Measurements from ENCODE around the gene MTHFD1. TPM values are rescaled to one million over a fixed set of nuclear protein-coding genes. Genes with fewer than 3 reads are reported as not detected.
"Not testable (repeated sequence)": the region's sequence is repeated elsewhere in the genome, so short reads cannot be mapped to it uniquely, and the experiment has no call there.

The MTHFD1 gene
- total RNA-seq, result 100 to 1,000 TPM; 266 to 269 TPM

- Mint-ChIP-seq H3K4me3 (peak within 1 kb of the TSS; percentile 93), H3K36me3 (peaks cover 45% of the 10 kb centered on the region), H3K27ac (peak within 1 kb of the TSS; percentile 97), H3K9me3 (no peaks in the 10 kb centered on the region), H3K4me1 (peaks cover 31% of the 10 kb centered on the region), H3K27me3 (no peaks in the 10 kb centered on the region)
- DNase-seq, result peak; percentile 97
Observed at GRCh38 chr14:64387782-64388532, at the start of gene MTHFD1. Gene MTHFD1, plus strand, starts transcription at chr14:64388353. Its CDS starts 75 bp downstream, at chr14:64388428.

- Mint-ChIP-seq H3K4me1 (peaks cover 19% of the 10 kb centered on the region), H3K4me3 (peak overlapping the region; percentile 93), H3K36me3 (peaks cover 21% of the 10 kb centered on the region), H3K9me3 (peaks cover 11% of the 10 kb centered on the region), H3K27me3 (no peaks in the 10 kb centered on the region), H3K27ac (peak overlapping the region; percentile 89)
- DNase-seq, result peak; percentile 90
Observed at GRCh38 chr14:64338616-64339316, 49.4 kb upstream of the MTHFD1 start.

GRCh38 chr14:64340560-64341196, 47.5 kb upstream of the MTHFD1 start:
- Mint-ChIP-seq H3K27ac (peak overlapping the region; percentile 35), H3K27me3 (no peaks in the 10 kb centered on the region), H3K4me1 (peaks cover 15% of the 10 kb centered on the region), H3K9me3 (peaks cover 11% of the 10 kb centered on the region), H3K36me3 (peaks cover 12% of the 10 kb centered on the region), H3K4me3 (no peak overlapping the region)
- no peak for DNase-seq

GRCh38 chr14:64347748-64348147, 40.4 kb upstream of the MTHFD1 start:
- DNase-seq, result no peak
- Mint-ChIP-seq H3K36me3 (no peaks in the 10 kb centered on the region), H3K27ac (no peak overlapping the region), H3K4me1 (no peaks in the 10 kb centered on the region), H3K4me3 (no peak overlapping the region), H3K9me3 (no peaks in the 10 kb centered on the region), H3K27me3 (no peaks in the 10 kb centered on the region)

GRCh38 chr14:64349741-64350490, 38.2 kb upstream of the MTHFD1 start:
- Mint-ChIP-seq H3K27me3 (no peaks in the 10 kb centered on the region), H3K27ac (no peak overlapping the region), H3K9me3 (no peaks in the 10 kb centered on the region), H3K36me3 (no peaks in the 10 kb centered on the region), H3K4me1 (no peaks in the 10 kb centered on the region), H3K4me3 (no peak overlapping the region)
- no peak for DNase-seq

- H3K9me3 Mint-ChIP-seq, result no peaks in the 10 kb centered on the region
- no peaks in the 10 kb centered on the region for H3K4me1 Mint-ChIP-seq
- DNase-seq, result no peak
- no peak overlapping the region for H3K4me3 Mint-ChIP-seq
- H3K27ac Mint-ChIP-seq, result no peak overlapping the region
- H3K27me3 Mint-ChIP-seq, result no peaks in the 10 kb centered on the region
- H3K36me3 Mint-ChIP-seq, result no peaks in the 10 kb centered on the region
Observed at GRCh38 chr14:64363265-64363846, 24.8 kb upstream of the MTHFD1 start.

- H3K4me3 Mint-ChIP-seq, result no peak overlapping the region
- no peaks in the 10 kb centered on the region for H3K36me3 Mint-ChIP-seq
- no peaks in the 10 kb centered on the region for H3K27me3 Mint-ChIP-seq
- no peaks in the 10 kb centered on the region for H3K4me1 Mint-ChIP-seq
- DNase-seq, result no peak
- no peak overlapping the region for H3K27ac Mint-ChIP-seq
- no peaks in the 10 kb centered on the region for H3K9me3 Mint-ChIP-seq
Observed at GRCh38 chr14:64364907-64365306, 23.2 kb upstream of the MTHFD1 start.

GRCh38 chr14:64365358-64365889, 22.7 kb upstream of the MTHFD1 start:
- not testable (repeated sequence) for H3K36me3 Mint-ChIP-seq, H3K27me3 Mint-ChIP-seq

GRCh38 chr14:64369201-64369600, 19.0 kb upstream of the MTHFD1 start:
- Mint-ChIP-seq H3K9me3 (no peaks in the 10 kb centered on the region), H3K4me3 (no peak overlapping the region), H3K4me1 (no peaks in the 10 kb centered on the region), H3K36me3 (no peaks in the 10 kb centered on the region), H3K27ac (no peak overlapping the region), H3K27me3 (no peaks in the 10 kb centered on the region)
- DNase-seq, result no peak

More at GRCh38 chr14:64365358-64365889, 22.7 kb upstream of the MTHFD1 start:
- not testable (repeated sequence) for DNase-seq, H3K4me1 Mint-ChIP-seq, H3K27ac Mint-ChIP-seq, H3K4me3 Mint-ChIP-seq, H3K9me3 Mint-ChIP-seq

- H3K27me3 Mint-ChIP-seq, result no peaks in the 10 kb centered on the region
- peak; percentile 38 for DNase-seq
- peak overlapping the region; percentile 97 for H3K27ac Mint-ChIP-seq
- no peaks in the 10 kb centered on the region for H3K9me3 Mint-ChIP-seq
- peaks cover 29% of the 10 kb centered on the region for H3K4me1 Mint-ChIP-seq
- peaks cover 38% of the 10 kb centered on the region for H3K36me3 Mint-ChIP-seq
- peak overlapping the region; percentile 93 for H3K4me3 Mint-ChIP-seq
Observed at GRCh38 chr14:64387232-64387781, 846 bp upstream of the MTHFD1 start.

- Mint-ChIP-seq H3K4me1 (peaks cover 34% of the 10 kb centered on the region), H3K4me3 (peak overlapping the region; percentile 93), H3K9me3 (no peaks in the 10 kb centered on the region), H3K27me3 (no peaks in the 10 kb centered on the region), H3K27ac (peak overlapping the region; percentile 97), H3K36me3 (peaks cover 52% of the 10 kb centered on the region)
- peak; percentile 33 for DNase-seq
Observed at GRCh38 chr14:64388533-64389285, 556 bp downstream of the MTHFD1 start.

- H3K4me1 Mint-ChIP-seq, result peaks cover 49% of the 10 kb centered on the region
- no peak for DNase-seq
- no peaks in the 10 kb centered on the region for H3K9me3 Mint-ChIP-seq
- no peak overlapping the region for H3K27ac Mint-ChIP-seq
- H3K27me3 Mint-ChIP-seq, result no peaks in the 10 kb centered on the region
- peak overlapping the region; percentile 43 for H3K4me3 Mint-ChIP-seq
- peaks cover 57% of the 10 kb centered on the region for H3K36me3 Mint-ChIP-seq
Observed at GRCh38 chr14:64391113-64391725, 3.1 kb downstream of the MTHFD1 start.

- Mint-ChIP-seq H3K27ac (no peak overlapping the region), H3K4me1 (peaks cover 46% of the 10 kb centered on the region), H3K4me3 (peak overlapping the region; percentile 9), H3K27me3 (no peaks in the 10 kb centered on the region), H3K9me3 (no peaks in the 10 kb centered on the region), H3K36me3 (peaks cover 57% of the 10 kb centered on the region)
- no peak for DNase-seq
Observed at GRCh38 chr14:64391986-64392385, 3.8 kb downstream of the MTHFD1 start.
